ENCODE measurements around the gene STX1A.

STX1A gene

DNA sequence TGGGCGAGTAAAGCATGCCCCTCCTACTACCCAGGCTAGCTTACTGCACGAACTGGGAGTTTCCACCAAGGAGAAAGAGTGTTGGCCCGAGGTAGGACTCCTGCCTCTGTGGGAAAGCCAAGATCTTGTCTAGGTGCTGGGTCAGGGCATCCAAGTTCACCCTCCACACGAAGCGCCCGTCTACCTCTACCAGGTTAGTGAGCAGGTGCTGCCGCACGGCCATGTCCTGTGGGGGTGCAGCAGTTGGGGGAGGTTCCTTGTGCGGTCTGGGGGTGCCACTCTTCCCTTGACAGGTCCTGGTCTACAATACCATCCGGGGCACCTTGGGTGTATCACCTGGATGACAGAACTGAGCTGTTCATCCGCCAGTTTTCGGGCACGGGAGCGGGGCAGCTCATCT, 17.4 kb upstream of the STX1A start:
- Histone ChIP-seq H3K4me1 (ENCODE audit: control insufficient read depth in 5 of 5, insufficient read depth in 5 of 5, low read length in 5 of 5) (peaks cover 4 to 35% (median 27%) of the 10 kb centered on the region in 5 donors), H3K27me3 (ENCODE audit: control insufficient read depth in 5 of 5, insufficient read depth in 4 of 5, low read length in 5 of 5) (no peaks in the 10 kb centered on the region), H3K9me3 (ENCODE audit: control insufficient read depth in 5 of 5, low read length in 5 of 5) (no peaks in the 10 kb centered on the region), H3K4me3 (ENCODE audit: low read depth in 1 of 5, low read length in 5 of 5) (no peak overlapping the region), H3K9ac (ENCODE audit: low read length in 5 of 5) (no peak overlapping the region), H3K36me3 (ENCODE audit: control insufficient read depth in 5 of 5, insufficient read depth in 5 of 5, low read length in 5 of 5) (peaks cover 0 to 21% (median 16%) of the 10 kb centered on the region in 5 donors), H3K27ac (ENCODE audit: low read depth, low read length) (no peak overlapping the region)

DNA sequence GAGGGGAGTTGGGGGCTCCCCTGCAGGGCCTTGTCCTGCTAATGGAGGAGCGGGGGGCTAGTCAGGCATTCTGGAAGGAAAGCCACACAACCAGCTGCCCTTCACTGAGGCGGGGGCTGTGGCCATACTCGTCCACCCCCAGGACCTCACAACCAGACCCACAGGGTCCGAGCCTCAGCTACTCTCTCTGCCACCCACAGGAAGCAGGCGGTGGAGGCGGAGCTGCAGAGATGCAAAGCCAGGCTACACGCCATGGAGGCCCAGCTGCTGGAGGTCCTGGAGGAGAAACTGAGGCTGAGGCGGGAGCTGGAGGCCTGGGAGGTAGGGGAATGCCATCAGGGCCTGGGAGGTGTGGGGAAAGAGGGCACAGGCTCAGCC, 16.0 kb upstream of the STX1A start:
- Histone ChIP-seq H3K9me3 (ENCODE audit: control insufficient read depth in 5 of 5, low read length in 5 of 5) (no peaks in the 10 kb centered on the region), H3K4me1 (ENCODE audit: control insufficient read depth in 5 of 5, insufficient read depth in 5 of 5, low read length in 5 of 5) (peaks cover 4 to 35% (median 27%) of the 10 kb centered on the region in 5 donors), H3K4me3 (ENCODE audit: low read depth in 1 of 5, low read length in 5 of 5) (no peak overlapping the region), H3K9ac (ENCODE audit: low read length in 5 of 5) (no peak overlapping the region), H3K27ac (ENCODE audit: low read depth, low read length) (no peak overlapping the region), H3K36me3 (ENCODE audit: control insufficient read depth in 5 of 5, insufficient read depth in 5 of 5, low read length in 5 of 5) (peaks cover 0 to 21% (median 16%) of the 10 kb centered on the region in 5 donors), H3K27me3 (ENCODE audit: control insufficient read depth in 5 of 5, insufficient read depth in 4 of 5, low read length in 5 of 5) (no peaks in the 10 kb centered on the region)

DNA sequence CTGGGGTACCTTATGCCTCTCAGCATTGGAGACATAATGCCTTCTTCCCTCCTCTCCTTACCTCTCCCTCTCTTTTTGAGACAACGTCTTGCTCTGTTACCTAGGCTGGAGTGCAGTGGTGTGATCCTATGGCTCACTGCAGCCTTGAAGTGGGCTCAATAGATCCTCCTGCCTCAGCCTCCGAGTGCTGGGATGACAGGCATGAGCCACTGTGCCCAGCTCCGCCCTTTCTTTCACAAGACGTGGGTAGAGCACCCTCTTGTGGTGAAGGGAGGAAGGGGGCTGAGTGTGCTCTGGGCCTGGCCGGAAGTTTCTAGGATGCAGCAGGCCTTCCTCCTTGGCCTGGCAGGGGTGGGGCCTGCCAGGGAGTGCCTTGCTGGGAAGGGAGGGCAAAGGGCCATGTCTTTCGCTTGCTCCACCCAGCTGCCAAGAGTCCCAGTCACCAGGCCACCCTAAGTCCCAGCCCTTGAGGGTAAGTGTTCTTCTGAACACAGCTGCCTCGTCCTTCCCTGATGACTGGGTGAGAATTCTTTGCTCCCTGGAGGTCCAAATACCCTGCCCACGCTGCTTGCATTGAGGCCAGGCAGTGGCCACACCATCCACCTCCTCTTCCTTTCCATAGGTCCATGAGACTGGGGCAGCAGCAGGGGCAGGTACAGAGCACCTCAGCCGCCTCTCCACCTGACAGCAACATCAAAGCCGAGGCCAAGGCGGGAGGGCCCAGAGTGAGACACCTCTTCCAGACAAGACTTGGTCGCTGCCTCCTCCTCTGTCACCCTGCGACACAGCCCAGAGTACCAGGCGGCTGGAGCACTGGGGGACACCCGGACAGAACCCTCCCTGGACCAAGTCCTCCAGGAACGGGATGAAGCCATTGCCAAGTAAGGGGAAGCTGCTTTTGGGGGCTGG, 15.4 kb upstream of the STX1A start:
- peak overlapping the region; percentile 50 for H3K27ac ChIP-seq (ENCODE audit: low read depth, low read length)
- no peaks in the 10 kb centered on the region for H3K27me3 ChIP-seq (ENCODE audit: control insufficient read depth in 5 of 5, insufficient read depth in 4 of 5, low read length in 5 of 5)
- peak overlapping the region in 3 of 5 donors; percentile 13 to 51 (median 45) for H3K9ac ChIP-seq (ENCODE audit: low read length in 5 of 5)
- H3K9me3 ChIP-seq (ENCODE audit: control insufficient read depth in 5 of 5, low read length in 5 of 5): no peaks in the 10 kb centered on the region
- peaks cover 4 to 35% (median 27%) of the 10 kb centered on the region in 5 donors for H3K4me1 ChIP-seq (ENCODE audit: control insufficient read depth in 5 of 5, insufficient read depth in 5 of 5, low read length in 5 of 5)
- no peak overlapping the region for H3K4me3 ChIP-seq (ENCODE audit: low read depth in 1 of 5, low read length in 5 of 5)
- H3K36me3 ChIP-seq (ENCODE audit: control insufficient read depth in 5 of 5, insufficient read depth in 5 of 5, low read length in 5 of 5): peaks cover 0 to 21% (median 16%) of the 10 kb centered on the region in 5 donors

DNA sequence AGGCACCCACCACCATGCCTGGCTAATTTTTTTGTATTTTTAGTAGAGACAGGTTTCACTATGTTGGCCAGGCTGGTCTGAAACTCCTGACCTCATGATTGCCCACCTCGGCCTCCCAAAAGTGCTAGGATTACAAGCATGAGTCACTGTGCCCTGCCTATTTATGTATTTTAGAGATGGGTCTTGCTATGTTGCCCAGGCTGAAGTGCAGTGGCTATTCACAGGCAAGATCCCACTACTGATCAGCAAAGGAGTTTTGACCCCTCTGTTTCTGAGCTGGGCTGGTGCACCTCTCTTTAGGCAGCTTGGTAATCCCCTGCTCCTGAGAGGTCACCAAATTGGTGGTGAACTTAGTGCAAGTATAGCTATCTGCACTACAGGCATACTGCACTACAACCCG, 12.9 kb upstream of the STX1A start:
- Histone ChIP-seq H3K4me1 (ENCODE audit: control insufficient read depth in 5 of 5, insufficient read depth in 5 of 5, low read length in 5 of 5) (peaks cover 2 to 16% (median 11%) of the 10 kb centered on the region in 5 donors), H3K9me3 (ENCODE audit: control insufficient read depth in 5 of 5, low read length in 5 of 5) (no peaks in the 10 kb centered on the region), H3K27me3 (ENCODE audit: control insufficient read depth in 5 of 5, insufficient read depth in 4 of 5, low read length in 5 of 5) (no peaks in the 10 kb centered on the region), H3K9ac (ENCODE audit: low read length in 5 of 5) (no peak overlapping the region), H3K27ac (ENCODE audit: low read depth, low read length) (no peak overlapping the region), H3K4me3 (ENCODE audit: low read depth in 1 of 5, low read length in 5 of 5) (no peak overlapping the region), H3K36me3 (ENCODE audit: control insufficient read depth in 5 of 5, insufficient read depth in 5 of 5, low read length in 5 of 5) (peaks cover 0 to 19% (median 15%) of the 10 kb centered on the region in 5 donors)

DNA sequence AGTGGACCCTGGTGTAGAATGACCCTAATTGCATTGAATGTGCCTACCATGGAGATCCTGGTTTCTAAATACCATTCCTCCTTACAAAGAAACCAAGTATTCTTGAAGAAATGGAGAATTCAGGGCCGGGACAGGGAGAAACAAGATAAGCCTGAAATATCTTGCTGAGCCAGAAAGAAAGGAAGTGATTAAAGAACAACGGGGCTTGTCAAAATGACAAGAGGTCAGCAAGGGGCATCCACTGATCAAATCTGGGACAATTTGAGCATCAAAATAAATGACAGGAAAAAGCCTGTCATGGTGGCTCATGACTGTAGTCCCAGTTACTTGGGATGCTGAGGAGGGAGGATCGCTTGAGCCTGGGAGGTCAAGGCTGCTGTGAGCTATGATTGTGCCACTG, 11.0 kb upstream of the STX1A start:
- Histone ChIP-seq H3K9me3 (ENCODE audit: control insufficient read depth in 5 of 5, low read length in 5 of 5) (no peaks in the 10 kb centered on the region), H3K9ac (ENCODE audit: low read length in 5 of 5) (no peak overlapping the region), H3K4me3 (ENCODE audit: low read depth in 1 of 5, low read length in 5 of 5) (no peak overlapping the region), H3K27me3 (ENCODE audit: control insufficient read depth in 5 of 5, insufficient read depth in 4 of 5, low read length in 5 of 5) (peaks cover 0 to 5% (median 0%) of the 10 kb centered on the region in 5 donors), H3K36me3 (ENCODE audit: control insufficient read depth in 5 of 5, insufficient read depth in 5 of 5, low read length in 5 of 5) (peaks cover 0 to under 1% (median 0%) of the 10 kb centered on the region in 5 donors), H3K4me1 (ENCODE audit: control insufficient read depth in 5 of 5, insufficient read depth in 5 of 5, low read length in 5 of 5) (peaks cover 2 to 10% (median 7%) of the 10 kb centered on the region in 5 donors), H3K27ac (ENCODE audit: low read depth, low read length) (no peak overlapping the region)

DNA sequence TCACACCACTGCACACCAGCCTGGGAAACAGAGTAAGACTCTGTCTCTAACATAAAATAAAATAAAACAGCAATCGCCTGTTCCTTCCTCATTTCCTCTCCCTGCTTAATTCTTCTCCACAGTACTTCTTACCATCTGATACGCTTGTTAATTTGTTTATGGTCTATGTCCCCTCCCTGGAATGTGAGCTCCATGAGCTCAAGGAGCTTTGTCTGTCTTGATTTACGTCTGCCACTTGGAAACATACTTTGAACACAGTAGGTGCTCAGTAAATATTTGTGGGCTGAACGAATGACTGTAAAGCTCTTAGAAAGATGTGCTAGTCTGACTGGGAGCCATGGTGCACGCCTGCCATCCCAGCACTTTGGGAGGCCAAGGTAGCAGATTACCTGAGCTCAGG, 9.1 kb upstream of the STX1A start:
- no peaks in the 10 kb centered on the region for H3K36me3 ChIP-seq (ENCODE audit: control insufficient read depth in 5 of 5, insufficient read depth in 5 of 5, low read length in 5 of 5)
- H3K27ac ChIP-seq (ENCODE audit: low read depth, low read length): no peak overlapping the region
- no peaks in the 10 kb centered on the region for H3K9me3 ChIP-seq (ENCODE audit: control insufficient read depth in 5 of 5, low read length in 5 of 5)
- peaks cover 0 to 5% (median 0%) of the 10 kb centered on the region in 5 donors for H3K27me3 ChIP-seq (ENCODE audit: control insufficient read depth in 5 of 5, insufficient read depth in 4 of 5, low read length in 5 of 5)
- H3K9ac ChIP-seq (ENCODE audit: low read length in 5 of 5): no peak overlapping the region
- no peaks in the 10 kb centered on the region for H3K4me1 ChIP-seq (ENCODE audit: control insufficient read depth in 5 of 5, insufficient read depth in 5 of 5, low read length in 5 of 5)
- H3K4me3 ChIP-seq (ENCODE audit: low read depth in 1 of 5, low read length in 5 of 5): no peak overlapping the region

DNA sequence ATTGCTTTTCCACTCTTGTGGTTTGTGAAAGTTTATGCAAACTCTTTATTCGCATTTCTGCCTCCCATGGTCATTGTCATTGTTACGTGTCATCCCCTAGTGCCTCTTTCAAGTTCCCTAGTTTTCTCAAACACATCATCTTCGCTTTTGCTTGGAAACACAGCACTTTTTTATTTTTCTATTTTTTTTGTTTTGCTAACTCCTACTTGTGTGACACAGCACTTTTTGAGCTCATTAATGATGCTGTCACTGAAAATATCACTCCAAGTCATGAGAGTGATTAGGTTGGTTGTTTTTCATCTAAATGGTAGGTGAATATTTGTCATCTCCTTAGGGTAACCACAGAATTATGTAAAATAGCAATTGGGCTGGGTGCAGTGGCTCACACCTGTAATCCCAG, 8.5 kb upstream of the STX1A start:
- Histone ChIP-seq H3K36me3 (ENCODE audit: control insufficient read depth in 5 of 5, insufficient read depth in 5 of 5, low read length in 5 of 5) (no peaks in the 10 kb centered on the region), H3K4me1 (ENCODE audit: control insufficient read depth in 5 of 5, insufficient read depth in 5 of 5, low read length in 5 of 5) (no peaks in the 10 kb centered on the region), H3K9ac (ENCODE audit: low read length in 5 of 5) (no peak overlapping the region), H3K27me3 (ENCODE audit: control insufficient read depth in 5 of 5, insufficient read depth in 4 of 5, low read length in 5 of 5) (peaks cover 0 to 5% (median 0%) of the 10 kb centered on the region in 5 donors), H3K9me3 (ENCODE audit: control insufficient read depth in 5 of 5, low read length in 5 of 5) (no peaks in the 10 kb centered on the region), H3K27ac (ENCODE audit: low read depth, low read length) (no peak overlapping the region), H3K4me3 (ENCODE audit: low read depth in 1 of 5, low read length in 5 of 5) (no peak overlapping the region)

DNA sequence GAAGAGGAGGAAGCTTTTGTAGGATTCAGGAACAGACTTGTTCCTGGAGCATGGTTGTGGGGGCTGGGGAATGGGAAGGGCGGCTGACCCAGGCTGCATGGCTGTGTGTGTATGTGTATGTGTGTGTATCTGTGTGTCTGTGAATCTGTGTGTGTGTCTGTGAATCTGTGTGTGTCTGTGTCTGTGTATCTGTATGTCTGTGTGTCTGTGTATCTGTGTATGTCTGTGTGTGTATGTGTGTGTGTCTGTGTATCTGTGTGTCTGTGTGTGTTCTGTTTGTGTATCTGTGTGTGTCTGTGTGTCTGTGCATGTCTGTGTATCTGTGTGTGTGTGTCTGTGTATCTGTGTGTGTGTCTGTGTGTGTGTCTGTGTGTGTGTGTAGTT, 6.6 kb upstream of the STX1A start:
- no peak overlapping the region for H3K9ac ChIP-seq (ENCODE audit: low read length in 5 of 5)
- peaks cover 0 to 8% (median 2%) of the 10 kb centered on the region in 5 donors for H3K4me1 ChIP-seq (ENCODE audit: control insufficient read depth in 5 of 5, insufficient read depth in 5 of 5, low read length in 5 of 5)
- H3K4me3 ChIP-seq (ENCODE audit: low read depth in 1 of 5, low read length in 5 of 5): no peak overlapping the region
- H3K9me3 ChIP-seq (ENCODE audit: control insufficient read depth in 5 of 5, low read length in 5 of 5): no peaks in the 10 kb centered on the region
- no peaks in the 10 kb centered on the region for H3K36me3 ChIP-seq (ENCODE audit: control insufficient read depth in 5 of 5, insufficient read depth in 5 of 5, low read length in 5 of 5)
- no peak overlapping the region for H3K27ac ChIP-seq (ENCODE audit: low read depth, low read length)
- H3K27me3 ChIP-seq (ENCODE audit: control insufficient read depth in 5 of 5, insufficient read depth in 4 of 5, low read length in 5 of 5): peaks cover 0 to 5% (median 0%) of the 10 kb centered on the region in 5 donors

DNA sequence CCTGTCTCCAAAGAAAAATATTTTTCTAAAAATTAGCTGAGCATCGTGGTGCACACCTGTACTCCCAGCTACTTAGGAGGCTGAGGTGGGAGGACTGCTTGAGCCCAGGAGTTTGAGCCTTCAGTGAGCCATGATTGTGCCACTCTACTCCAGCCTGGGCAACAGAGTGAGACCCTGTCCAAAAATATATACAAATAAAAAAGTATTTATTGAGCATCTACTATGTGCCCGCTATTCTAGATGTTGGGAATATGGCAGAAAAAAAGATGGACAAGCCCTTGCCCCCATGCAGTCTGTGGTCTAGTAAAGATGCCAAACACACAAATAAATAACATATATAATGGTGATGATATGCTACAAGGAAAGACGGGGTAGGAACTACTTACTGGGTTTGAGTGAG, 4.3 kb upstream of the STX1A start:
- Histone ChIP-seq H3K27ac (ENCODE audit: low read depth, low read length) (no peak overlapping the region), H3K9me3 (ENCODE audit: control insufficient read depth in 5 of 5, low read length in 5 of 5) (no peaks in the 10 kb centered on the region), H3K4me3 (ENCODE audit: low read depth in 1 of 5, low read length in 5 of 5) (no peak overlapping the region)

DNA sequence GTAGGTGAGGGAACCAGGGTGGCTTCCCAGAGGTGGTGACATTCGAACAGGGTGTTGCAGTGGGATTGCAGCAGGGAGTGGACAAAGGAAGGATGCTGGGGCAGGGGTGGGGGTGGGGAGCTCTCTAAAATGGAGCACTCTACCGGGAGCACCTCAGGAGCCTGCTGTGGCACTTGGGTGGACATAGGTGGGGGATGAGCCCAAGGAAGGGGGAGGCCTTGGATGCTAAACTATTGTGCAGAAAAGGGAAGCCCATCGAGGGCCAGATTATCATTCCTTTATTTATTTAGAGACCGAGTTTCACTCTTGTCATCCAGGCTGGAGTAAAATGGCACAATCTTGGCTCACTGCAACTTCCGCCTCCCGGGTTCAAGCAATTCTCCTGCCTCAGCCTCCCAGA, 3.3 kb upstream of the STX1A start:
- H3K27me3 ChIP-seq (ENCODE audit: control insufficient read depth in 5 of 5, insufficient read depth in 4 of 5, low read length in 5 of 5): peaks cover 0 to 5% (median 0%) of the 10 kb centered on the region in 5 donors
- H3K9me3 ChIP-seq (ENCODE audit: control insufficient read depth in 5 of 5, low read length in 5 of 5): no peaks in the 10 kb centered on the region
- H3K4me3 ChIP-seq (ENCODE audit: low read depth in 1 of 5, low read length in 5 of 5): no peak overlapping the region
- H3K36me3 ChIP-seq (ENCODE audit: control insufficient read depth in 5 of 5, insufficient read depth in 5 of 5, low read length in 5 of 5): no peaks in the 10 kb centered on the region
- peaks cover 2 to 30% (median 21%) of the 10 kb centered on the region in 5 donors for H3K4me1 ChIP-seq (ENCODE audit: control insufficient read depth in 5 of 5, insufficient read depth in 5 of 5, low read length in 5 of 5)
- no peak overlapping the region for H3K9ac ChIP-seq (ENCODE audit: low read length in 5 of 5)
- no peak overlapping the region for H3K27ac ChIP-seq (ENCODE audit: low read depth, low read length)

More for the DNA sequence above, 4.3 kb upstream of the STX1A start:
- Histone ChIP-seq H3K36me3 (ENCODE audit: control insufficient read depth in 5 of 5, insufficient read depth in 5 of 5, low read length in 5 of 5) (no peaks in the 10 kb centered on the region), H3K4me1 (ENCODE audit: control insufficient read depth in 5 of 5, insufficient read depth in 5 of 5, low read length in 5 of 5) (peaks cover 2 to 19% (median 10%) of the 10 kb centered on the region in 5 donors), H3K27me3 (ENCODE audit: control insufficient read depth in 5 of 5, insufficient read depth in 4 of 5, low read length in 5 of 5) (peaks cover 0 to 5% (median 0%) of the 10 kb centered on the region in 5 donors), H3K9ac (ENCODE audit: low read length in 5 of 5) (no peak overlapping the region)

Data from subcutaneous abdominal adipose tissue (tissue), 5 donors.